Endothelial cell of umbilical vein (primary cell): ENCODE data around the gene WDR6. TPM values are rescaled to one million over a fixed set of nuclear protein-coding genes. Genes with fewer than 3 reads are reported as not detected.

Experiments used
- BruUV-seq: library from RNA; stranded (reverse); fragments of 400-500 nt; replicated peaks from 2 replicates; lab custom pipeline; 2021; lab: Mats Ljungman, UMichigan
- CTCF ChIA-PET: fragments of 300-600, 350-600 bp; sonication (Branson Sonifier 250); formaldehyde crosslinking; loops from one replicate; lab custom pipeline; 2021; ENCODE audit warnings: antibody characterized with exemption, inconsistent platforms; lab: Charles Lee
- POLR2A ChIA-PET: fragments of 300-600, 350-600 bp; sonication (Branson Sonifier 250); formaldehyde crosslinking; loops from one replicate; lab custom pipeline; 2021; ENCODE audit warnings: antibody characterized with exemption, inconsistent platforms; lab: Charles Lee
- DNase-seq: peaks from one replicate; pipeline ENCODE4 v3.0.0-alpha.2; 2011; ENCODE audit warnings: low read depth, low spot score
- FAIRE-seq: peaks from 2 replicates; lab custom pipeline; 2011; peaks lifted over from hg19 to GRCh38; lab: Jason Lieb, UNC
- H2AFZ ChIP-seq: 2 replicates; pipeline ENCODE4 v1.6.0; 2012; ENCODE audit warnings: low read depth, low read length, control low read depth, inconsistent platforms
- H3K27ac ChIP-seq: 2 replicates; pipeline ENCODE4 v1.5.1; 2011; ENCODE audit warnings: low read depth, mild to moderate bottlenecking, control low read depth, low read length, moderate library complexity; ENCODE audit not compliant: insufficient read depth
- H3K27me3 ChIP-seq, 2 experiments: 2 replicates each; pipeline versions ENCODE4 v1.6.0 to v1.6.1; 2011; ENCODE audit warnings: low read length in 2 of 2, mixed read lengths in 1 of 2; ENCODE audit not compliant: control insufficient read depth in 2 of 2, insufficient read depth in 2 of 2
- H3K36me3 ChIP-seq, 2 experiments: 2 replicates in 1 of 2; 3 replicates in 1 of 2; pipeline ENCODE4 v1.5.1; 2011; ENCODE audit warnings: low read length in 2 of 2, mild to moderate bottlenecking in 1 of 2, moderate library complexity in 1 of 2; ENCODE audit not compliant: control insufficient read depth in 2 of 2, insufficient read depth in 2 of 2; ENCODE audit errors: extremely low read depth in 1 of 2
- H3K4me1 ChIP-seq: 3 replicates; pipeline ENCODE4 v1.5.1; 2011; ENCODE audit warnings: mild to moderate bottlenecking, low read length; ENCODE audit not compliant: control insufficient read depth, insufficient read depth; ENCODE audit errors: extremely low read depth
- H3K4me2 ChIP-seq: 2 replicates; pipeline ENCODE4 v1.6.1; 2011; ENCODE audit warnings: low read length, control low read depth, mixed read lengths; ENCODE audit not compliant: insufficient read depth
- H3K4me3 ChIP-seq, 3 experiments: fragments of 200-600 bp in 1 of 3; sonication (generic), shearing (Covaris generic) in 1 of 3; replicated peaks in 1 of 3; 2 replicates each; pipeline ENCODE4 v1.5.1; 2011 to 2016; ENCODE audit warnings: control low read depth in 3 of 3, low read length in 3 of 3, mild to moderate bottlenecking in 2 of 3, inconsistent platforms in 1 of 3, low read depth in 1 of 3, moderate library complexity in 1 of 3; ENCODE audit not compliant: insufficient read depth in 1 of 3
- H3K79me2 ChIP-seq: 2 replicates; pipeline ENCODE4 v1.6.0; 2012; ENCODE audit warnings: low read length, inconsistent platforms; ENCODE audit not compliant: control insufficient read depth, insufficient read depth
- H3K9ac ChIP-seq: replicated peaks from 2 replicates; pipeline ENCODE3; 2011; ENCODE audit warnings: low read length, control low read depth; ENCODE audit not compliant: insufficient read depth; ENCODE audit errors: extremely low read depth
- H3K9me1 ChIP-seq: replicated peaks from 3 replicates; pipeline ENCODE4 v1.6.0; 2011; ENCODE audit warnings: mild to moderate bottlenecking, low read length; ENCODE audit not compliant: control insufficient read depth, insufficient read depth; ENCODE audit errors: extremely low read depth
- H3K9me3 ChIP-seq: replicated peaks from 2 replicates; pipeline ENCODE4 v1.5.1; 2012; ENCODE audit warnings: low read length, inconsistent platforms; ENCODE audit not compliant: control insufficient read depth, insufficient read depth
- H4K20me1 ChIP-seq: replicated peaks from 2 replicates; pipeline ENCODE3; 2011; ENCODE audit warnings: mild to moderate bottlenecking, low read length; ENCODE audit not compliant: control insufficient read depth, insufficient read depth; ENCODE audit errors: extremely low read depth
- EZH2 ChIP-seq: IDR thresholded peaks from 2 replicates; pipeline ENCODE4 v1.6.1; 2012; ENCODE audit warnings: borderline replicate concordance, low read depth, mild to moderate bottlenecking, moderate library complexity, low read length, inconsistent platforms; ENCODE audit not compliant: severe bottlenecking
- FOS ChIP-seq: IDR thresholded peaks from 2 replicates; pipeline ENCODE4 v1.6.1; 2011; ENCODE audit warnings: mild to moderate bottlenecking, low read length, moderate library complexity, borderline replicate concordance; ENCODE audit not compliant: insufficient read depth
- GATA2 ChIP-seq: IDR thresholded peaks from 2 replicates; pipeline ENCODE4 v1.7.0; 2011; ENCODE audit warnings: low read depth, mild to moderate bottlenecking, moderate library complexity, mixed read lengths, low read length; ENCODE audit not compliant: insufficient read length, insufficient read depth
- JUN ChIP-seq: IDR thresholded peaks from 2 replicates; pipeline ENCODE4 v1.6.1; 2011; ENCODE audit warnings: borderline replicate concordance, low read depth; ENCODE audit not compliant: insufficient read length, insufficient read depth
- MYC ChIP-seq: IDR thresholded peaks from one replicate; pipeline ENCODE4 v1.6.1; 2011; ENCODE audit warnings: mild to moderate bottlenecking, low read depth, low read length
- POLR2A ChIP-seq: IDR thresholded peaks from 2 replicates; pipeline ENCODE4 v1.6.1; 2012; ENCODE audit warnings: low read depth, mild to moderate bottlenecking, control low read depth, low read length
- POLR2AphosphoS5 ChIP-seq: IDR thresholded peaks from 2 replicates; pipeline ENCODE4 v1.6.1; 2012; ENCODE audit warnings: low read depth, mild to moderate bottlenecking, control low read depth, low read length, moderate library complexity; ENCODE audit not compliant: insufficient read depth
- dilution Hi-C: fragments of 300-500 bp; cut with MboI; formaldehyde crosslinking; loops from one replicate; pipeline ENCODE4 v1.15.0; 2019; ENCODE audit warnings: low sequenced_read_pairs; ENCODE audit not compliant: extremely low pct_ligation_motif_present
- intact Hi-C: fragments of 100-400 bp; cut with micrococcal nuclease; formaldehyde crosslinking; loops from one replicate; pipeline ENCODE4 v1.10.0; 2022
- polyA plus RNA-seq, 4 experiments: library from polyadenylated mRNA; depleted of rRNA in 3 of 4; stranded (reverse) in 3 of 4; unstranded in 1 of 4; fragments of >200 nt; gene quantifications; 2 replicates each; pipeline versions ENCODE4 v1.2.1 to v1.2.3, GENCODE V29; 2011 to 2012; ENCODE audit warnings: missing spikeins in 1 of 4
- total RNA-seq: library from RNA; stranded (reverse); gene quantifications from 2 replicates; pipeline ENCODE4 v1.2.3, GENCODE V29; 2021
- TF ChIP-seq, protein P1 (sequence below), 2 donors: IDR thresholded peaks; 1 replicate in 1 of 2; 2 replicates in 1 of 2; pipeline ENCODE4 v1.5.1; 2011; ENCODE audit warnings: low read length in 2 of 2, mild to moderate bottlenecking in 2 of 2, moderate library complexity in 2 of 2, control low read depth in 1 of 2, inconsistent platforms in 1 of 2, low read depth in 1 of 2; ENCODE audit not compliant: insufficient read depth in 1 of 2; ENCODE audit errors: extremely low read depth in 1 of 2
- TF ChIP-seq, protein P2 (sequence below): IDR thresholded peaks from 2 replicates; pipeline ENCODE4 v1.6.1; 2011; ENCODE audit not compliant: insufficient read depth, insufficient read length

The WDR6 gene
- total and polyA plus RNA-seq, 2 donors (not counting 3 experiments of a cell fraction or from before 2014, with no cell fraction given), result 192 to 319 TPM

DNA sequence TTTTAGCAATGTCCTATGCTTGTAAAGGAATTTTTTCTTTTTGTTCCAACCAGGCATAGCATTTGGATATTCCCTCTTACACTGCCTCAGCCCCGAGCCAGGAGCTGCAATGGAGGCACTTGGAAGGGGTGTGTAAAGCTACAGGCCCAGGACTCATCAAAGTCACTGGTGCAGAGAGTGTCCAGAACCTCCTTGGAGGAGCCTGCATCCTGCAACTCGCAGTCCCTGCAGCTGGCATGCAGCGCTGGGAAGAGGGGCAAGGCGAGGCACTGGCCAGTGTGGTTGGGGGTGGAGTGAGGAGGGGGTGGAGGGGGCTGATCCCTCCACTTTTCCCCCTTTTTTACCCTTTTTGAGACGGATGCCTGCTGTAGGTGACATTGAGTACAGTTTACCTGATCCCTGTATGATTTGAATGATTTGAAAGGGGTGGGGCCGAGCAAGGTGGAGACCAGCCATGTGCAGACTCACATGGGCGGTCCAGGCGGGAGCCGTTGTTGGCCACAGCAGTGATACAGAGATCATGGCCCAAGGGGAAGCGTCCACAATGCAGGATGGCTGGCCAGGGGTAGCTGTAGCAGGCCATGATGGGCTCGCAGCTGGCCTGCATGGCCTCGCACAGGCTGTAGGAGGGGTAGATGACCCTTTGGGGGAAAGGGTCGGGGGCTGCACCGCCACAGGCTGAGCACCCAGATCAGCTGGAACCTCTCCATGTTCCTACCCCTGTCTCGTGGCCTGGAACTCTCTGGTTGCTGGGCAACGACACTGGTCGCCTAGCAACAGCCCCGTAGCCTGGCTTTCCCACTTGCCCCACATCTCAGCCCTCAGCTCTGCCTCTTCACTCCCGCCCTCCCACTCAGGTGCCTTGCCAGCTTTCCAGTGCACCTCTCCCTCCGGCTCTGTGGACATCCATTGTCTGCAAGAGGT lies 9.2 kb upstream of the WDR6 start:
- Histone ChIP-seq H3K9me1 (no peaks in the 10 kb centered on the region), H3K4me3 (no peak overlapping the region), H3K36me3 (peaks cover 0 to 3% of the 10 kb centered on the region in 2 experiments), H2AFZ (no peak overlapping the region), H3K27ac (no peak overlapping the region), H3K9me3 (no peaks in the 10 kb centered on the region), H4K20me1 (no peaks in the 10 kb centered on the region), H3K79me2 (no peaks in the 10 kb centered on the region), H3K9ac (no peak overlapping the region), H3K27me3 (no peaks in the 10 kb centered on the region), H3K4me1 (no peaks in the 10 kb centered on the region), H3K4me2 (no peak overlapping the region)
- intact Hi-C loops, result no loop called here
- POLR2A ChIA-PET, result no interaction called here
- TF ChIP-seq, protein P1, sequence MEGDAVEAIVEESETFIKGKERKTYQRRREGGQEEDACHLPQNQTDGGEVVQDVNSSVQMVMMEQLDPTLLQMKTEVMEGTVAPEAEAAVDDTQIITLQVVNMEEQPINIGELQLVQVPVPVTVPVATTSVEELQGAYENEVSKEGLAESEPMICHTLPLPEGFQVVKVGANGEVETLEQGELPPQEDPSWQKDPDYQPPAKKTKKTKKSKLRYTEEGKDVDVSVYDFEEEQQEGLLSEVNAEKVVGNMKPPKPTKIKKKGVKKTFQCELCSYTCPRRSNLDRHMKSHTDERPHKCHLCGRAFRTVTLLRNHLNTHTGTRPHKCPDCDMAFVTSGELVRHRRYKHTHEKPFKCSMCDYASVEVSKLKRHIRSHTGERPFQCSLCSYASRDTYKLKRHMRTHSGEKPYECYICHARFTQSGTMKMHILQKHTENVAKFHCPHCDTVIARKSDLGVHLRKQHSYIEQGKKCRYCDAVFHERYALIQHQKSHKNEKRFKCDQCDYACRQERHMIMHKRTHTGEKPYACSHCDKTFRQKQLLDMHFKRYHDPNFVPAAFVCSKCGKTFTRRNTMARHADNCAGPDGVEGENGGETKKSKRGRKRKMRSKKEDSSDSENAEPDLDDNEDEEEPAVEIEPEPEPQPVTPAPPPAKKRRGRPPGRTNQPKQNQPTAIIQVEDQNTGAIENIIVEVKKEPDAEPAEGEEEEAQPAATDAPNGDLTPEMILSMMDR (IDR thresholded peaks at IDR 0.05; ENCODE audit: extremely low read depth in 1 of 2, insufficient read depth in 1 of 2, low read depth in 1 of 2, low read length in 2 of 2), result no peak
- TF ChIP-seq FOS, result no peak
- TF ChIP-seq, protein P2, sequence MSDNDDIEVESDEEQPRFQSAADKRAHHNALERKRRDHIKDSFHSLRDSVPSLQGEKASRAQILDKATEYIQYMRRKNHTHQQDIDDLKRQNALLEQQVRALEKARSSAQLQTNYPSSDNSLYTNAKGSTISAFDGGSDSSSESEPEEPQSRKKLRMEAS, result no peak
- TF ChIP-seq POLR2AphosphoS5, result no peak
- TF ChIP-seq GATA2, result no peak
- TF ChIP-seq MYC, result no peak
- no peak for TF ChIP-seq JUN
- no peak for TF ChIP-seq POLR2A
- TF ChIP-seq EZH2, result no peak
- no peak for FAIRE-seq
- CTCF ChIA-PET, result interaction anchor here (1.4 to 4.8 kb wide), 3 partner anchors 10 to 16 kb away, joined by 3 to 25 read pairs (median 3); partner anchors contain the start of gene WDR6
- dilution Hi-C loops, result no loop called here
- BruUV-seq, result no TSS peak
- no peak for DNase-seq
